ENCODE results near the gene PRPS1. TPM values are rescaled to one million over a fixed set of nuclear protein-coding genes. Genes with fewer than 3 reads are reported as not detected.
"Not testable (repeated sequence)": the region's sequence is repeated elsewhere in the genome, so short reads cannot be mapped to it uniquely, and the experiment has no call there.

The PRPS1 gene
- 68.5 and 69.7 TPM in 2 replicates for total RNA-seq (2014; rRNA removed; shearing (Covaris generic))

DNA sequence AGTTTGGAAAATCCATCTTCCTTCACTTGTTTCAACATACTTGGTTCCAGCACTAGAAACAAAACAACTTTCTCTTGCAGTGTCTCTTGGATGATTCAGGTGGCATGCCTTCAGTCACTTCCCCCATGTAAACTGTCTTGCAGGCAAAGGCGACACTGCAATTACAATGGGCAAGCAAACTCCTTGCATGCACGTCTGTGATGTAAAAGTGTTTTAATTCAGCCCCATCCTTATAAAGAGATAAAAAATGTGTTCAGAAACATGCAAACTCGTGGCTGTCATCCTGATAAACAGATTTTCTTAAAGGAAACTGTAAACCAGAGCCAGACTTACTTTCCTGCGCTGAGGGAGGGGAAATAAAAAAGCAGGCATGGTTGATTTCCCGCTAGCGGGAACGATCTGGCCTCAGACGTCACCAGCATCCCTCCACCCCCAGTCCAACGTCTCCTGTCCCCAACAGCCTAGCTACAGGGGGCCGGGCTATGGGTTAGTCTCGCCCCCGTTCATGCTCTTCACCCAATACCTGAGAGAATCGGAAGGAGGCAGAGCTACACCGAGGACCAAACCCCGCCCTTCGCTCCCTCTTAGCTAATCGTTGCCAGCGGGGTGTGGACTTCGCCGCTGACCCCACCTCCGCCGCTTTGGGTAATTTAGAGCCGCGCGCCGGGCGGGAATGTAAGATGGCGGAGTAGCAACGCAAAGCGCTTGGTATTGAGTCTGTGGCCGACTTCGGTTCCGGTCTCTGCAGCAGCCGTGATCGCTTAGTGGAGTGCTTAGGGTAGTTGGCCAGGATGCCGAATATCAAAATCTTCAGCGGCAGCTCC is at the start of gene PRPS1:
Gene PRPS1 (plus strand): TSS at position 673 of the 824 bp plus-strand sequence. CDS start 119 bp downstream, at position 792.
- no peaks in the 10 kb centered on the region for H3K27me3 ChIP-seq
- peak; percentile 90 to 94 for DNase-seq
- H3K4me1 ChIP-seq, result no peaks in the 10 kb centered on the region; the same call in 1 of the 2 replicates
- H3K4me3 ChIP-seq, result peak within 1 kb of the TSS; percentile 91
- no peaks in the 10 kb centered on the region for H3K36me3 ChIP-seq
- H3K27ac ChIP-seq, result peak within 1 kb of the TSS; percentile 79
- no peaks in the 10 kb centered on the region for H3K9me3 ChIP-seq (replicated peaks)

DNA sequence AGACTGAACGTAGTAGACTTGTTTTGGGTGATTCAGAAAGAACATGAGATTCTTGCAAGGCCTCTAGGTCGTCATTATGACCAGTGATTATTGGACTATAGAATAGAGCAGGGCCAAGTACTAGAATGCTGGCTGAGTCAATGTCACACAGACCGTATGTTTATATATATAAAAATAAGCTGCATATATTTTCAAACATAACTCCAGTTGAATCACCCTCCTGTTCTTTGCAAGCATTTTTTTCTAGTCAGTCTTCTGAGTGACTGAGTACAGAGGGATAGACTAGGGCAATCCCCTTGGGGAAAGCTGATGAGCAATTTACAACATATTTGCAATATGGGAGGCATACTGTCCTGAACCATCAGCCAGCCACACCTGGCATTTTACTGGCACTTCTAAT is 48.4 kb upstream of the PRPS1 start:
- H3K36me3 ChIP-seq, result no peaks in the 10 kb centered on the region
- no peak overlapping the region for H3K27ac ChIP-seq
- DNase-seq, result no peak

DNA sequence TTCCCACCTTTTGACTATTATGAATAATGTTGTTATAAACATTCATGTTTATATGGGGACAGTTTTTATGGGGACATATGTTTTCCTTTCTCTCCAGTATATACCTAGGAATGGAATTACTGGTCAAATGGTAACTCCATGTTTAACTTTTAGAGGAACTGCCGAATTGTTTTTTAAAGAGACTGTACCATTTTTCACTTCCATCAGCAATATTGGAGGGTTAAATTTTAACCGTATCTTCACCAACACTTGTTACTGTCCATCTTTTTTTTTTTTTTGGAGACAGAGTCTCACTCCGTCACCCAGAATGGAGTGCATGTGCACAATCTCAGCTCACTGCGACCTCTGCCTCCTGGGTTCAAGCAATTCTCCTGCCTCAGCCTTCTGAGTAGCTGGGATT is 46.4 kb upstream of the PRPS1 start:
- H3K9me3 ChIP-seq (replicated peaks), result no peaks in the 10 kb centered on the region
- DNase-seq, result no peak
- no peak overlapping the region for H3K4me3 ChIP-seq
- H3K27ac ChIP-seq, result no peak overlapping the region
- no peaks in the 10 kb centered on the region for H3K4me1 ChIP-seq
- no peaks in the 10 kb centered on the region for H3K36me3 ChIP-seq
- no peaks in the 10 kb centered on the region for H3K27me3 ChIP-seq

More for the DNA sequence above, 48.4 kb upstream of the PRPS1 start:
- no peaks in the 10 kb centered on the region for H3K4me1 ChIP-seq
- no peaks in the 10 kb centered on the region for H3K9me3 ChIP-seq (replicated peaks)
- no peaks in the 10 kb centered on the region for H3K27me3 ChIP-seq
- H3K4me3 ChIP-seq, result no peak overlapping the region

DNA sequence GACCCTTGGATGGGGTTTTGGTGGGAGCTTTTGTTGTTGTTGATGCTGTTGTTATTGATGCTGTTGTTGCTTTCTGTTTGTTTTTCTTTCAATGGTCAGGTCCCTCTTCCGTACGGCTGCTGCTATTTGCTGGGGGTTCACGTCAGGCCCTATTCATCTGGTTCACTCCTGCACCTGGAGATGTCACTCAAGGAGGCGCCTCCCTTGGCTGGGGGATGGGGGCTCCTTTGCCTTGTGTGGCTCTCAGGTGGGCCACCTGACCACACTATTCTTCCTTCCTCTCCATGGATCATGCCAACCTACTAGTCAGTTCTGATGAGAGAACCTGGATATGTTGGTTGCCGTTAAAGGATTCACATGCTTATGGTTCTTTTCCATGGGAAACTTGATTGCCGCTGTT is 39.1 kb upstream of the PRPS1 start:
- no peaks in the 10 kb centered on the region for H3K27me3 ChIP-seq
- no peaks in the 10 kb centered on the region for H3K4me1 ChIP-seq
- DNase-seq, result peak; percentile 16 to 36
- no peak overlapping the region for H3K27ac ChIP-seq
- H3K36me3 ChIP-seq, result no peaks in the 10 kb centered on the region
- H3K9me3 ChIP-seq (replicated peaks), result no peaks in the 10 kb centered on the region
- no peak overlapping the region for H3K4me3 ChIP-seq

DNA sequence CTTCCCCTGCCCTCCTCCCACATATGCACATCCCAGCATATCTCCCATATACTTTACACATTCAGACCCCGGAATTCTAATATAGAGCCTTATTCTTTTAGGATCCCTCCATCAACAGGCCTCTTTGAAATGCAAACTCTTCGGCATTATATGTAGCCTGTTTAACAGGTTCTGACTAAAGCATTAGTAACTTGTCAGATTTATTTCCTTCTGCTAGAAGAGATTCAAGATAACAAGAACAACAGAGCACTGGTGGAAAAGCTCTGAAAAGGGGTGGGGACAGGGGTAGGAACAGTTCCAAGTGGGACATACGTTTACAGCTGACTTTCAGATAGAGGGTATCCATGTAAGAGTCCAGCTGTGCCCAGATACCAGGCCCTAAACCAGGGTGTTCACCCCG is 31.7 kb upstream of the PRPS1 start:
- Histone ChIP-seq H3K27me3 (no peaks in the 10 kb centered on the region), H3K27ac (no peak overlapping the region), H3K4me1 (no peaks in the 10 kb centered on the region), H3K36me3 (no peaks in the 10 kb centered on the region), H3K9me3 (replicated peaks) (no peaks in the 10 kb centered on the region), H3K4me3 (no peak overlapping the region)
- no peak for DNase-seq

DNA sequence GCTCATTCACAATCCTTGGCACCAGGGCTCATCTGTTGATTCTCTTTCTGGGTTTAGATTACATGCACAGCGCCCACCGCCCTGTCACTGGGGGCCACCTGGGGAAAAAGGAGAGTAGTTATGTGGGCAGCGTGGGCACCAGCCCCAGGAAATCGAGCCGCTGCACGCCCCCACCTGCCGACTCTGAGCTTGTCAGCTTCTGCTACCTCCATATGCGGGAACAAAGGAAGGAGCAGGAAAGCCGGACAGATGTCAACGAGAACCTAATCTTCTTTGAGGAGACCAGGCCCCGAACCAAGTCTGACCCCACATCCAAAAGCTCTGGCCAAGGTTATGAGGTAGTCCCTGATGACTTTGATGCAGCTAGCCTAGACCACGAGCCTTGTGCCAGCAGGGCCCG is 31.0 kb upstream of the PRPS1 start:
- no peaks in the 10 kb centered on the region for H3K36me3 ChIP-seq
- no peak for DNase-seq
- H3K9me3 ChIP-seq (replicated peaks), result no peaks in the 10 kb centered on the region
- no peak overlapping the region for H3K4me3 ChIP-seq
- H3K4me1 ChIP-seq, result no peaks in the 10 kb centered on the region
- H3K27ac ChIP-seq, result no peak overlapping the region
- no peaks in the 10 kb centered on the region for H3K27me3 ChIP-seq

DNA sequence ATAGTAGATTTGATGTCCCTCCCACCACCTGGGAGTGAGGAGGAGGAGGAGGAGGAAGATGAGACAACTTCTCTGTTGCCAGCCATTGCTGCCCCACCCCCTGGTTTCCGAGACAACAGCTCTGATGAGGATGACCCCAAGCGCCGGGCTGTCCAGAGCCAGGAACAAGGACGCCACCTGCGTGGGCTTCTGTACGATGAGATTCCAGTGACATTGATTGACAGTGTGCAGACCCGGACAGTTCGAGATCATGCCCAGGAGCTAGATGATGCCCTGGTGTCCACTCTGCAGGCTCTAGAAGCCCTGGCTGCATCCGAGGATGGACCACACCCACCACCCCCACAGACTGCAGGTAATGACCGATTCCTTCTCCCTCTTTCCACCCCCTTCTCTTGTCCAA is 30.5 kb upstream of the PRPS1 start:
- Histone ChIP-seq H3K4me3 (no peak overlapping the region), H3K27me3 (no peaks in the 10 kb centered on the region), H3K9me3 (replicated peaks) (no peaks in the 10 kb centered on the region), H3K27ac (no peak overlapping the region), H3K4me1 (no peaks in the 10 kb centered on the region), H3K36me3 (no peaks in the 10 kb centered on the region)
- no peak for DNase-seq

DNA sequence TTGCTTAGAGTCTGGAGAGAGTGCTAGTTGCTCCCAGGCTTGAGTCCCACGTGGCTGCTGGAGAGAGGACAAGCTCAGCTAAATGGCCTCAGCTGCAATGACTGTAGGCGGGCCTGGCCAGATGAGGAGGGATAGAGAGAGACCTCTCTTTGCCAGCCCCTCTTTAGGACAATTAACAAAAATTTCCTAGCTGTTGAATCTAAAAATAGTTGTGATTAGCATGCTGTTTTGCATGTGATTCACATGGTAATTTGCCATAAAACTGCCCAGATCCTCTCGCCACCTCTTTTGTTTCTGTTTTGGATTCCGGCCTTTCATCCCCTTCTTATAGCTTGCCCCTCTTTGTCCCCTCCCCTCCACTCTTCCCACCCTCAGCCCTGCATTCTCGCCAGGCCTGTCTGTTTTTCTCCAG is 28.9 kb upstream of the PRPS1 start:
- Histone ChIP-seq H3K4me3 (no peak overlapping the region), H3K27me3 (no peaks in the 10 kb centered on the region), H3K36me3 (no peaks in the 10 kb centered on the region), H3K9me3 (replicated peaks) (no peaks in the 10 kb centered on the region), H3K4me1 (no peaks in the 10 kb centered on the region), H3K27ac (no peak overlapping the region)
- no peak for DNase-seq

DNA sequence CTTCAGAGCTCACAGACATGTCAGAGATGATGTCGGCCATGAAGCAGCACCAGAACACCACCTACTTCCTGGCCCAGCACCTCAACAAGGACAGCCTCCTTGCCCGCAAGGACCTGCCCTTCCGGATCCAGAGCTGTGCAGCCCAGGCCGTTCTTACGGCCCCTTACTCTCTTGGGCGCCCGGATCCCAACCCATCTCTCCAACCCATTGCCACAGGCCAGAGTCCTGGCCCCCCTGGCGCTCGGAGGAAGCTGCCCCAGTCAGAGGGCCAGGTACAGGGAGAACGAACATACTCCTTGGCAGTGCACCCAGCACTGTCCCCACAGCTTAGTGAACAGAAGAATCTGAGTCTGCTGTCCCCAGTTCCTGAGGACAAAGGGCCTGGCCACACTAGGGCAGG is 27.9 kb upstream of the PRPS1 start:
- DNase-seq, result no peak
- Histone ChIP-seq H3K4me3 (no peak overlapping the region), H3K4me1 (no peaks in the 10 kb centered on the region), H3K36me3 (no peaks in the 10 kb centered on the region), H3K9me3 (replicated peaks) (no peaks in the 10 kb centered on the region), H3K27ac (no peak overlapping the region), H3K27me3 (no peaks in the 10 kb centered on the region)

DNA sequence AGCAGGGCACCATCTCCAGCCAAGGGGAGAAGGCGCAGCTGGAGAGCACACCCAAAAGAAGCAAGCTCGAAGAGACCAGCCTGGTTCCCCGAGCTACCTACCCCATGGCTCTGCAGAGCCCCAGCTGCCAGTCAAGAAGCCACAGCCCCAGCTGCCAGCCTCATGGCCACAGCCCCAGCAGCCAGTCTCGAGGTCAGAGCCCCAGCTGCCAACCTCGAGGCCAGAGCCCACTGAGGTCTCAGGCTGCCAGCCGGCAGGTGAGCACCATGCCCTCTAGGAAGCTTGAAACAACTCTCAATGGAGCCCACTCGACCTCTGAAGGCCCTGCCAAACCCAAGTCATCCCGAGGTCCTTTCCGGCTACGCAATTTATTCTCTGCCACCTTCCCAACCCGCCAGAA is 27.0 kb upstream of the PRPS1 start:
- Histone ChIP-seq H3K4me1 (no peaks in the 10 kb centered on the region), H3K9me3 (replicated peaks) (no peaks in the 10 kb centered on the region), H3K4me3 (no peak overlapping the region), H3K27ac (no peak overlapping the region), H3K27me3 (no peaks in the 10 kb centered on the region), H3K36me3 (no peaks in the 10 kb centered on the region)
- DNase-seq, result no peak

DNA sequence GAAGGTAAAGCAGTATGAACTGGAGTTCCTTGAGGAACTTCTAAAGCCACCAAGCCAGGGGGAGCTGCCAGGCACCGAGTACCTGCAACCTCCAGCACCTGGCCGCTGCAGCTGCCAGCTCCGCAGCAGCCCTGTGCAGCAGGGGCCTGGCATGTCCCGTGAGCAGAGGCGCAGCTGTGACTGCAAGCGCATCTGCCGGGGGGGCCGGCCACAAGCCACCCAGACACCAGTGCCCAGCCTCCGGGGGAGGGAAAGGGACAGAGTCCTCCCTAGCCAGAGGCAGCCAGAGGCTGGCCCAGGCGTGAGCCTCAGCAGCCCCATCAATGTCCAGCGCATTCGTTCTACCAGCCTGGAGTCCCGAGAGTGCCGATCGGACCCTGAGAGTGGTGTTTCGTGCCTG is 26.6 kb upstream of the PRPS1 start:
- Histone ChIP-seq H3K36me3 (no peaks in the 10 kb centered on the region), H3K9me3 (replicated peaks) (no peaks in the 10 kb centered on the region), H3K4me1 (no peaks in the 10 kb centered on the region), H3K4me3 (no peak overlapping the region), H3K27me3 (no peaks in the 10 kb centered on the region), H3K27ac (no peak overlapping the region)
- no peak for DNase-seq

DNA sequence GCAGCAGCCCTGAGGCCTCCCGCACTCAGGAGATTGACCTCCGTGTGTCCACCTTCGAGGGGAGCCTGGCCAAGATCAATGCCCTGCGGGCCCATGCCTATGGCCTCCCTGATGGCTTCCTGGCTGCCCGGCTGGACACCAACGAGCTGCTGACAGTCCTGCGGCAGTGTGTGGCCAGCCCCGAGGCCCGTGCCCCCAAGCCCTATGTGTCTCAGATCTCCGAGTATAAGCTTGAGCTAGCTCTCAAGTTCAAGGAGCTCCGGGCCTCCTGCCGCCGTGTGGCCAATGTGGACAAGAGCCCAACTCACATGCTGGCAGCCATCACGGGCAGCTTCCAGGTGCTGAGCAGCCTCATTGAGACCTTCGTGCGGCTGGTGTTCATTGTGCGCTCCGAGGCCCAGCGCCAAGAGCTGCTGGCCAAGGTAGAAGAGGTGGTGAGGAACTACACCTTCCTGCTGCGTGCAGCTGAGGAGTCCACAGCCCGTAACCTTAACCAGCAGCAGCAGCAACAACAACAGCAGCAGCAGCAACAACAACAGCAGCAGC is 25.5 kb upstream of the PRPS1 start:
- H3K27me3 ChIP-seq, result no peaks in the 10 kb centered on the region
- H3K27ac ChIP-seq, result no peak overlapping the region
- H3K36me3 ChIP-seq, result no peaks in the 10 kb centered on the region
- no peak overlapping the region for H3K4me3 ChIP-seq
- no peaks in the 10 kb centered on the region for H3K4me1 ChIP-seq
- H3K9me3 ChIP-seq (replicated peaks), result no peaks in the 10 kb centered on the region
- no peak for DNase-seq

DNA sequence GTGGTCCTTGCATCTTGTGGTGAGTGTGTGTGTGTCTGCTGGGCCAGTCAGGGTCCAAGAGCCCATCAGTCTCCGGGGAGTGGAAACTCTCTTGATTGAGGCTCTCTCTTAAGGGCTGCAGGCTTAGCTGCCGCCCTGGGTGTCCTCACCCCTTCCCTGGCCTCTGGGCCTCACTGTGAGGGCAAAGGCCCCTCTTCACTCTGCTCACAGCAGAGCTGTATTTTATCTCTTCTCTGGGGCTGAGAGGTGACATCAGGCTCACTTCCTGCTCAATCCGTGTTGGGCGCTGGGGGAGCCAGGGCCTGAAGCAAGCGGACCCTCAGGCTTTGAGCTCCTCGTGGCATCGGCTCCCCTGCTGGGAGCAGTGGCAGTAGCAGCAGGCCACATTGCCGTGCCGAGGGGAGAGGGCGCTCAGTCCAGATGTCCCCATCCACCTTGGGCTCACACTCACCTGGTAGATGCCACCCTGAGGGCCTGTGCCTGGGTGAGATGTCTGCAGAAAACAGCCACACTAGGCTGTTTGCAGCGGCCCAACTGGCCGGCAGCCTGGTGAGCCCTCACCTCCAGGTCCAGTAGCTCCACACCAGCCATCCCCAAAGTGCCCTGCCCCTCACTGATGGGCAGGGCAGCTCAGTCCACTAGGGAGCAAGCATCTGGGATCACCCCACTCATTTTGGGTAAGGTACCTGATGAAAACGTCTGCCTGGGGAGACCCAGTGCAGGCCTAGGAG is 24.7 kb upstream of the PRPS1 start:
- DNase-seq, result no peak
- no peak overlapping the region for H3K4me3 ChIP-seq
- no peaks in the 10 kb centered on the region for H3K4me1 ChIP-seq
- H3K9me3 ChIP-seq (replicated peaks), result no peaks in the 10 kb centered on the region
- no peaks in the 10 kb centered on the region for H3K36me3 ChIP-seq
- H3K27ac ChIP-seq, result no peak overlapping the region
- no peaks in the 10 kb centered on the region for H3K27me3 ChIP-seq

DNA sequence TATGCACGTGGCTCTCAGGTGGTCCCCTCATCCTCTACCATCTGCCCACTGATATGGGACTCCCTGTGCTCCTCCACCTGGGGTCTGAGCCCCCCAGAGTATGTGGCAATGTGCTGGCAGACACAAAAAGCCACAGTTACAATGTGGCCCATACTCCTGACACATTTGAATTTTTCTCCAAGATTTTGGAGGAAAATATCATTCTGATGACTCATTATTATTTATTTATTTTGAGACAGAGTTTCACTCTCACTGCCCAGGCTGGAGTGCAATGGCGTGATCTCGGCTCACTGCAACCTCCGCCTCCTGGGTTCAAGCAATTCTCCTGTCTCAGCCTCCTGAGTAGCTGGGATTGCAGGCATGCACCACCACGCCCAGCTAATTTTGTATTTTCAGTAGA is 19.2 kb upstream of the PRPS1 start:
- not testable (repeated sequence) for H3K27me3 ChIP-seq; H3K9me3 ChIP-seq (replicated peaks); H3K27ac ChIP-seq; DNase-seq; H3K4me3 ChIP-seq; H3K36me3 ChIP-seq; H3K4me1 ChIP-seq

DNA sequence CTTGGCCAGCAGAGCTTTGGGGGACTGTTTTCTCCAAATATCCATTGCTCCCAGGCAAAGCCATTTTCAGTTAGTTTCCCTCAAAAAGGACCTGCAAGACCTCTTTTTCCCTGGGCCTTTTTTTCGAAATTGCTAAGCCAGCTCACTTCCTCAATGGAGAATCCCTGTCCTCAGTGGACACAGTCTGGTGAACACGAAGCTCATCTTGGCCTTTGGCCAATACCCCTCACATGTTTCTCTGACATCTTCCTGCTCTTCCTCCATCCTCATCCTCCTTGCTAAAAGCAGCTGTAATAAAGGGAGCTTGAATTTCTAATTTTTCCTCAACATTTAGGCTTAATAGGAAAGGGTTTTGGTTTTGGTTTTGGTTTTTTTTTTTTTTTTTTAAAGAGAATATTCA is 17.6 kb upstream of the PRPS1 start:
- Histone ChIP-seq H3K36me3 (no peaks in the 10 kb centered on the region), H3K27ac (no peak overlapping the region), H3K9me3 (replicated peaks) (no peaks in the 10 kb centered on the region), H3K4me3 (no peak overlapping the region), H3K4me1 (no peaks in the 10 kb centered on the region), H3K27me3 (no peaks in the 10 kb centered on the region)
- DNase-seq, result peak in 1 of 2 experiments; percentile 4
